HEK293 (cell line): Measurements from ENCODE around the gene PHACTR3.

Source experiments
- CTCF ChIA-PET: fragments of 350-600 bp; formaldehyde crosslinking; extraction: SDS; loops from one replicate; lab custom pipeline; 2021; ENCODE audit warnings: antibody characterized with exemption; lab: Yijun Ruan, JAX
- POLR2A ChIA-PET: fragments of 300-600 bp; formaldehyde crosslinking; extraction: SDS; loops from one replicate; lab custom pipeline; 2020; ENCODE audit warnings: antibody characterized with exemption, inconsistent platforms; lab: Yijun Ruan, JAX
- H3K27ac ChIP-seq: fragments of 200-500 bp; sonication (Bioruptor generic); 2 replicates; pipeline ENCODE4 v1.5.1; 2014; ENCODE audit warnings: low read depth, low read length, control low read depth, inconsistent platforms; ENCODE audit errors: extremely low read depth
- H3K36me3 ChIP-seq, 2 experiments: fragments of 200-500 bp in 1 of 2; sonication (Bioruptor generic) in 1 of 2; 1 replicate in 1 of 2; 2 replicates in 1 of 2; pipeline ENCODE4 v1.5.1; 2014 to 2017; ENCODE audit warnings: inconsistent platforms in 2 of 2, low read length in 2 of 2; ENCODE audit not compliant: control insufficient read depth in 2 of 2, insufficient read depth in 1 of 2
- H3K4me1 ChIP-seq: fragments of 200-500 bp; sonication (Bioruptor generic); 2 replicates; pipeline ENCODE4 v1.5.1; 2014; ENCODE audit warnings: mild to moderate bottlenecking, low read length, inconsistent platforms; ENCODE audit not compliant: control insufficient read depth, insufficient read depth
- H3K4me3 ChIP-seq: 2 replicates; pipeline ENCODE4 v1.5.1; 2011; ENCODE audit warnings: low read depth, mild to moderate bottlenecking, control low read depth, low read length, moderate library complexity
- H3K9me3 ChIP-seq: fragments of 200-500 bp; sonication (Bioruptor generic); 2 replicates; pipeline ENCODE4 v1.5.1; 2014; ENCODE audit warnings: low read depth, low read length, inconsistent platforms; ENCODE audit not compliant: control insufficient read depth, insufficient read depth
- EGR2 ChIP-seq: fragments of 450-650 bp; formaldehyde crosslinking; IDR thresholded peaks from 2 replicates; pipeline ENCODE4 v1.5.1; 2016; ENCODE audit warnings: low read depth, missing biosample characterization, missing genetic modification characterization
- HOXC10 ChIP-seq: sonication (generic); formaldehyde crosslinking; IDR thresholded peaks from 2 replicates; pipeline ENCODE4 v1.8.1; 2023; ENCODE audit warnings: mild to moderate bottlenecking, missing genetic modification reagents
- HOXD13 ChIP-seq: sonication (generic); formaldehyde crosslinking; IDR thresholded peaks from 2 replicates; pipeline ENCODE4 v1.8.0; 2022; ENCODE audit warnings: missing genetic modification reagents, borderline replicate concordance
- INSM2 ChIP-seq: fragments of 450-650 bp; formaldehyde crosslinking; IDR thresholded peaks from 2 replicates; pipeline ENCODE4 v1.5.1; 2016; ENCODE audit warnings: missing biosample characterization, missing genetic modification characterization
- REST ChIP-seq: fragments of 450-650 bp; formaldehyde crosslinking; IDR thresholded peaks from 2 replicates; pipeline ENCODE4 v1.5.1; 2016; ENCODE audit warnings: missing biosample characterization, missing genetic modification characterization
- SCRT2 ChIP-seq: fragments of 450-650 bp; formaldehyde crosslinking; IDR thresholded peaks from 2 replicates; pipeline ENCODE4 v1.5.1; 2016; ENCODE audit warnings: missing biosample characterization, missing genetic modification characterization
- WT1 ChIP-seq: fragments of 450-650 bp; formaldehyde crosslinking; IDR thresholded peaks from 2 replicates; pipeline ENCODE4 v1.5.1; 2016; ENCODE audit warnings: missing biosample characterization, missing genetic modification characterization
- YY2 ChIP-seq: fragments of 450-650 bp; formaldehyde crosslinking; IDR thresholded peaks from 2 replicates; pipeline ENCODE4 v1.5.1; 2016; ENCODE audit warnings: missing biosample characterization, missing genetic modification characterization
- ZBTB48 ChIP-seq: fragments of 450-650 bp; formaldehyde crosslinking; IDR thresholded peaks from 2 replicates; pipeline ENCODE4 v1.5.1; 2016; ENCODE audit warnings: missing biosample characterization, missing genetic modification characterization
- ZNF10 ChIP-seq: fragments of 450-650 bp; formaldehyde crosslinking; IDR thresholded peaks from 2 replicates; pipeline ENCODE4 v1.5.1; 2017; ENCODE audit warnings: missing biosample characterization, missing genetic modification characterization
- ZNF112 ChIP-seq: fragments of 450-650 bp; formaldehyde crosslinking; IDR thresholded peaks from 2 replicates; pipeline ENCODE4 v1.5.0; 2017; ENCODE audit warnings: missing biosample characterization, missing genetic modification characterization
- ZNF184 ChIP-seq: fragments of 450-650 bp; IDR thresholded peaks from 2 replicates; pipeline ENCODE4 v1.5.1; 2018; ENCODE audit warnings: missing biosample characterization, mild to moderate bottlenecking, missing genetic modification characterization
- ZNF211 ChIP-seq: fragments of 450-650 bp; formaldehyde crosslinking; IDR thresholded peaks from 2 replicates; pipeline ENCODE4 v1.5.1; 2016; ENCODE audit warnings: low read depth, missing biosample characterization, missing genetic modification characterization
- ZNF248 ChIP-seq: fragments of 450-650 bp; formaldehyde crosslinking; IDR thresholded peaks from 2 replicates; pipeline ENCODE4 v1.5.1; 2017; ENCODE audit warnings: missing biosample characterization, missing genetic modification characterization
- ZNF266 ChIP-seq: fragments of 450-650 bp; formaldehyde crosslinking; IDR thresholded peaks from 2 replicates; pipeline ENCODE4 v1.5.1; 2016; ENCODE audit warnings: missing biosample characterization, missing genetic modification characterization, low read depth
- ZNF416 ChIP-seq: fragments of 450-650 bp; formaldehyde crosslinking; IDR thresholded peaks from 2 replicates; pipeline ENCODE4 v1.5.1; 2016; ENCODE audit warnings: missing biosample characterization, missing genetic modification characterization
- ZNF501 ChIP-seq: fragments of 450-650 bp; formaldehyde crosslinking; IDR thresholded peaks from 2 replicates; pipeline ENCODE4 v1.5.1; 2016; ENCODE audit warnings: missing biosample characterization, missing genetic modification characterization
- ZNF561 ChIP-seq: fragments of 450-650 bp; IDR thresholded peaks from 2 replicates; pipeline ENCODE4 v1.5.1; 2018; ENCODE audit warnings: missing biosample characterization, missing genetic modification characterization, borderline replicate concordance
- ZNF600 ChIP-seq: fragments of 450-650 bp; formaldehyde crosslinking; IDR thresholded peaks from 2 replicates; pipeline ENCODE4 v1.5.1; 2016; ENCODE audit warnings: missing biosample characterization, missing genetic modification characterization
- ZNF621 ChIP-seq: fragments of 450-650 bp; formaldehyde crosslinking; IDR thresholded peaks from 2 replicates; pipeline ENCODE4 v1.5.1; 2017; ENCODE audit warnings: missing biosample characterization, missing genetic modification characterization
- ZNF660 ChIP-seq: fragments of 450-650 bp; IDR thresholded peaks from 2 replicates; pipeline ENCODE4 v1.5.1; 2018; ENCODE audit warnings: missing biosample characterization, mild to moderate bottlenecking, missing genetic modification characterization
- ZNF677 ChIP-seq: fragments of 450-650 bp; IDR thresholded peaks from 2 replicates; pipeline ENCODE4 v1.5.0; 2018; ENCODE audit warnings: missing biosample characterization, mild to moderate bottlenecking, missing genetic modification characterization, moderate library complexity

The PHACTR3 gene

GRCh38 chr20:59764037-59764436 lies 159.7 kb downstream of the PHACTR3 start:
- CTCF ChIA-PET, result interaction anchor here (0.7 kb wide), 1 partner anchor 35 kb away, joined by 3 read pairs; no protein-coding TSS in a partner anchor
- Histone ChIP-seq H3K4me3 (no peak overlapping the region), H3K27ac (no peak overlapping the region), H3K36me3 (no peaks in the 10 kb centered on the region), H3K9me3 (no peaks in the 10 kb centered on the region), H3K4me1 (no peaks in the 10 kb centered on the region)
- POLR2A ChIA-PET, result no interaction called here
- TF ChIP-seq ZNF184 (tag by site-specific recombination), result no peak
- TF ChIP-seq ZNF211 (tag by site-specific recombination), result no peak
- TF ChIP-seq ZNF677 (tag by site-specific recombination), result no peak
- TF ChIP-seq HOXC10, result no peak
- no peak for TF ChIP-seq ZBTB48
- TF ChIP-seq ZNF561, result no peak
- no peak for TF ChIP-seq ZNF248 (tag by site-specific recombination)
- no peak for TF ChIP-seq INSM2 (tag by site-specific recombination)
- TF ChIP-seq ZNF266 (tag by site-specific recombination), result no peak
- TF ChIP-seq HOXD13 (CRISPR knock-in tag), result no peak
- TF ChIP-seq YY2 (tag by site-specific recombination), result no peak
- TF ChIP-seq ZNF501 (tag by site-specific recombination), result no peak
- no peak for TF ChIP-seq ZNF621 (tag by site-specific recombination)
- no peak for TF ChIP-seq EGR2 (tag by site-specific recombination)
- TF ChIP-seq WT1 (tag by site-specific recombination), result no peak
- no peak for TF ChIP-seq SCRT2 (tag by site-specific recombination)
- no peak for TF ChIP-seq ZNF416 (tag by site-specific recombination)
- no peak for TF ChIP-seq ZNF10 (tag by site-specific recombination)

GRCh38 chr20:59765599-59766177 lies 161.3 kb downstream of the PHACTR3 start:
- Histone ChIP-seq H3K36me3 (no peaks in the 10 kb centered on the region), H3K4me3 (no peak overlapping the region), H3K4me1 (no peaks in the 10 kb centered on the region), H3K9me3 (no peaks in the 10 kb centered on the region), H3K27ac (no peak overlapping the region)
- ChIA-PET POLR2A (no interaction called here), CTCF (interaction anchor here (0.6 to 2.6 kb wide), 3 partner anchors 18 to 179 kb away, joined by 3 to 8 read pairs (median 4); no protein-coding TSS in a partner anchor)
- no peak for TF ChIP-seq ZNF660
- TF ChIP-seq REST, result peak; percentile 97
- no peak for TF ChIP-seq ZNF112 (tag by site-specific recombination)
- no peak for TF ChIP-seq ZNF600 (tag by site-specific recombination)
